Skeletal muscle satellite cell (primary cell): Measurements from ENCODE around the gene SIX5.
"Not testable (repeated sequence)": the region's sequence is repeated elsewhere in the genome, so short reads cannot be mapped to it uniquely, and the experiment has no call there.

Experiments
- H3K27me3 ChIP-seq: 2 replicates; pipeline ENCODE4 v1.7.0; 2013; ENCODE audit warnings: low read length; ENCODE audit not compliant: control insufficient read depth, insufficient read depth
- H3K36me3 ChIP-seq: 2 replicates; pipeline ENCODE4 v1.7.0; 2013; ENCODE audit warnings: mild to moderate bottlenecking, control low read depth, low read length; ENCODE audit not compliant: insufficient read depth
- H3K4me1 ChIP-seq: 2 replicates; pipeline ENCODE4 v1.7.0; 2013; ENCODE audit warnings: low read length; ENCODE audit not compliant: control insufficient read depth, insufficient read depth
- H3K4me2 ChIP-seq: 2 replicates; pipeline ENCODE4 v1.7.0; 2013; ENCODE audit warnings: mild to moderate bottlenecking, low read length
- H3K4me3 ChIP-seq: 2 replicates; pipeline ENCODE4 v1.7.0; 2013; ENCODE audit warnings: low read length
- H3K9ac ChIP-seq: 2 replicates; pipeline ENCODE4 v1.7.0; 2013; ENCODE audit warnings: mild to moderate bottlenecking, low read depth, low read length, moderate library complexity
- H3K9me3 ChIP-seq: replicated peaks from 2 replicates; pipeline ENCODE4 v1.7.0; 2013; ENCODE audit warnings: mild to moderate bottlenecking, control low read depth, low read length

The SIX5 gene

GRCh38 chr19:45763691-45764294, 5.3 kb downstream of the SIX5 start:
- no peaks in the 10 kb centered on the region for H3K9me3 ChIP-seq
- H3K4me1 ChIP-seq: peaks cover 13% of the 10 kb centered on the region
- H3K9ac ChIP-seq: no peak overlapping the region
- H3K27me3 ChIP-seq: peaks cover 3% of the 10 kb centered on the region
- H3K4me3 ChIP-seq: no peak overlapping the region
- no peak overlapping the region for H3K4me2 ChIP-seq
- H3K36me3 ChIP-seq: no peaks in the 10 kb centered on the region

- H3K4me3 ChIP-seq: no peak overlapping the region
- H3K4me1 ChIP-seq: peaks cover 13% of the 10 kb centered on the region
- H3K36me3 ChIP-seq: no peaks in the 10 kb centered on the region
- no peaks in the 10 kb centered on the region for H3K9me3 ChIP-seq
- peaks cover 3% of the 10 kb centered on the region for H3K27me3 ChIP-seq
- no peak overlapping the region for H3K9ac ChIP-seq
- no peak overlapping the region for H3K4me2 ChIP-seq
Measured at GRCh38 chr19:45762870-45763631, 6.0 kb downstream of the SIX5 start.

- Histone ChIP-seq H3K36me3 (no peaks in the 10 kb centered on the region), H3K9ac (no peak overlapping the region)
Measured at GRCh38 chr19:45761714-45762113, 7.3 kb downstream of the SIX5 start.

GRCh38 chr19:45758921-45759320, 10.1 kb downstream of the SIX5 start:
- no peaks in the 10 kb centered on the region for H3K9me3 ChIP-seq
- H3K4me2 ChIP-seq: no peak overlapping the region
- H3K36me3 ChIP-seq: no peaks in the 10 kb centered on the region
- H3K4me3 ChIP-seq: no peak overlapping the region
- peaks cover 1% of the 10 kb centered on the region for H3K27me3 ChIP-seq
- no peak overlapping the region for H3K9ac ChIP-seq
- no peaks in the 10 kb centered on the region for H3K4me1 ChIP-seq

More at GRCh38 chr19:45761714-45762113, 7.3 kb downstream of the SIX5 start:
- no peak overlapping the region for H3K4me3 ChIP-seq
- H3K4me2 ChIP-seq: no peak overlapping the region
- H3K9me3 ChIP-seq: no peaks in the 10 kb centered on the region
- peaks cover 7% of the 10 kb centered on the region for H3K4me1 ChIP-seq
- H3K27me3 ChIP-seq: peaks cover 3% of the 10 kb centered on the region

- no peak overlapping the region for H3K4me3 ChIP-seq
- no peaks in the 10 kb centered on the region for H3K9me3 ChIP-seq
- H3K4me1 ChIP-seq: no peaks in the 10 kb centered on the region
- no peak overlapping the region for H3K4me2 ChIP-seq
- no peaks in the 10 kb centered on the region for H3K36me3 ChIP-seq
- no peaks in the 10 kb centered on the region for H3K27me3 ChIP-seq
- no peak overlapping the region for H3K9ac ChIP-seq
Measured at GRCh38 chr19:45757695-45758094, 11.4 kb downstream of the SIX5 start.

GRCh38 chr19:45754323-45754722, 14.7 kb downstream of the SIX5 start:
- Histone ChIP-seq H3K4me2 (no peak overlapping the region), H3K4me3 (no peak overlapping the region), H3K36me3 (no peaks in the 10 kb centered on the region), H3K27me3 (no peaks in the 10 kb centered on the region), H3K9me3 (no peaks in the 10 kb centered on the region), H3K4me1 (no peaks in the 10 kb centered on the region), H3K9ac (no peak overlapping the region)

- Histone ChIP-seq H3K9me3 (no peaks in the 10 kb centered on the region), H3K4me3 (no peak overlapping the region), H3K27me3 (no peaks in the 10 kb centered on the region), H3K36me3 (no peaks in the 10 kb centered on the region), H3K4me2 (no peak overlapping the region), H3K4me1 (no peaks in the 10 kb centered on the region), H3K9ac (no peak overlapping the region)
Measured at GRCh38 chr19:45753548-45753947, 15.5 kb downstream of the SIX5 start.

GRCh38 chr19:45752639-45753038, 16.4 kb downstream of the SIX5 start:
- H3K4me3 ChIP-seq: no peak overlapping the region
- no peak overlapping the region for H3K9ac ChIP-seq
- no peaks in the 10 kb centered on the region for H3K9me3 ChIP-seq
- no peak overlapping the region for H3K4me2 ChIP-seq
- H3K4me1 ChIP-seq: no peaks in the 10 kb centered on the region
- H3K27me3 ChIP-seq: no peaks in the 10 kb centered on the region
- H3K36me3 ChIP-seq: no peaks in the 10 kb centered on the region

GRCh38 chr19:45751483-45751882, 17.6 kb downstream of the SIX5 start:
- H3K27me3 ChIP-seq, H3K9ac ChIP-seq, H3K4me1 ChIP-seq, H3K36me3 ChIP-seq, H3K4me3 ChIP-seq, H3K9me3 ChIP-seq, H3K4me2 ChIP-seq: not testable (repeated sequence)

- no peaks in the 10 kb centered on the region for H3K4me1 ChIP-seq
- no peak overlapping the region for H3K9ac ChIP-seq
- no peak overlapping the region for H3K4me2 ChIP-seq
- H3K27me3 ChIP-seq: peaks cover 13% of the 10 kb centered on the region
- no peak overlapping the region for H3K4me3 ChIP-seq
- H3K36me3 ChIP-seq: no peaks in the 10 kb centered on the region
- no peaks in the 10 kb centered on the region for H3K9me3 ChIP-seq
Measured at GRCh38 chr19:45747513-45747912, 21.5 kb downstream of the SIX5 start.

- no peak overlapping the region for H3K4me2 ChIP-seq
- no peaks in the 10 kb centered on the region for H3K4me1 ChIP-seq
- H3K9ac ChIP-seq: no peak overlapping the region
- no peaks in the 10 kb centered on the region for H3K36me3 ChIP-seq
- H3K27me3 ChIP-seq: peaks cover 13% of the 10 kb centered on the region
- H3K9me3 ChIP-seq: no peaks in the 10 kb centered on the region
- no peak overlapping the region for H3K4me3 ChIP-seq
Measured at GRCh38 chr19:45746866-45747265, 22.2 kb downstream of the SIX5 start.

GRCh38 chr19:45745606-45746005, 23.4 kb downstream of the SIX5 start:
- Histone ChIP-seq H3K4me1 (no peaks in the 10 kb centered on the region), H3K9ac (no peak overlapping the region), H3K27me3 (peaks cover 13% of the 10 kb centered on the region), H3K36me3 (no peaks in the 10 kb centered on the region), H3K9me3 (no peaks in the 10 kb centered on the region), H3K4me2 (no peak overlapping the region), H3K4me3 (no peak overlapping the region)
